ENCODE data around the gene SLC41A3.

Gene SLC41A3

DNA sequence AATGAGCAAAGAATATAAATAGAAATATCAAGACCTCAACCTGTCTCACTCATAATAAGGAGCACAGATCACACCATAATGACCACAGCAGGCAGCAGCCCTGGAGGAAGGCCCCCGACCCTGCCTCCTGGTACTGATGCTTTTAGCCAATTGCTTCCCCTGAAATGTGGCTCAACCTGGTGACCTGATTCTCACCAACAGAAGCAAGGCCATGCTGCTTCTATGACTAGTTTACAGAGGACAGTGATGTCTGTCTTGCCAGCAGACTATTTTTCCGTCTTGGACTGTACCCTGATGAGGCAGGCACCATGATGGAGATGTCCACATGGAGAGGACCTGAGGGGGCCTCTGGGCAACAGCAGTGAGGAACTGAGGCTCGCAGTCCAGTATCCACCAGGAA, 18.0 kb downstream of the SLC41A3 start:
- no peak for FAIRE-seq
- TF ChIP-seq, protein P1, sequence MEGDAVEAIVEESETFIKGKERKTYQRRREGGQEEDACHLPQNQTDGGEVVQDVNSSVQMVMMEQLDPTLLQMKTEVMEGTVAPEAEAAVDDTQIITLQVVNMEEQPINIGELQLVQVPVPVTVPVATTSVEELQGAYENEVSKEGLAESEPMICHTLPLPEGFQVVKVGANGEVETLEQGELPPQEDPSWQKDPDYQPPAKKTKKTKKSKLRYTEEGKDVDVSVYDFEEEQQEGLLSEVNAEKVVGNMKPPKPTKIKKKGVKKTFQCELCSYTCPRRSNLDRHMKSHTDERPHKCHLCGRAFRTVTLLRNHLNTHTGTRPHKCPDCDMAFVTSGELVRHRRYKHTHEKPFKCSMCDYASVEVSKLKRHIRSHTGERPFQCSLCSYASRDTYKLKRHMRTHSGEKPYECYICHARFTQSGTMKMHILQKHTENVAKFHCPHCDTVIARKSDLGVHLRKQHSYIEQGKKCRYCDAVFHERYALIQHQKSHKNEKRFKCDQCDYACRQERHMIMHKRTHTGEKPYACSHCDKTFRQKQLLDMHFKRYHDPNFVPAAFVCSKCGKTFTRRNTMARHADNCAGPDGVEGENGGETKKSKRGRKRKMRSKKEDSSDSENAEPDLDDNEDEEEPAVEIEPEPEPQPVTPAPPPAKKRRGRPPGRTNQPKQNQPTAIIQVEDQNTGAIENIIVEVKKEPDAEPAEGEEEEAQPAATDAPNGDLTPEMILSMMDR (IDR thresholded peaks at IDR 0.05; ENCODE audit: insufficient read depth, missing control alignments): no peak

DNA sequence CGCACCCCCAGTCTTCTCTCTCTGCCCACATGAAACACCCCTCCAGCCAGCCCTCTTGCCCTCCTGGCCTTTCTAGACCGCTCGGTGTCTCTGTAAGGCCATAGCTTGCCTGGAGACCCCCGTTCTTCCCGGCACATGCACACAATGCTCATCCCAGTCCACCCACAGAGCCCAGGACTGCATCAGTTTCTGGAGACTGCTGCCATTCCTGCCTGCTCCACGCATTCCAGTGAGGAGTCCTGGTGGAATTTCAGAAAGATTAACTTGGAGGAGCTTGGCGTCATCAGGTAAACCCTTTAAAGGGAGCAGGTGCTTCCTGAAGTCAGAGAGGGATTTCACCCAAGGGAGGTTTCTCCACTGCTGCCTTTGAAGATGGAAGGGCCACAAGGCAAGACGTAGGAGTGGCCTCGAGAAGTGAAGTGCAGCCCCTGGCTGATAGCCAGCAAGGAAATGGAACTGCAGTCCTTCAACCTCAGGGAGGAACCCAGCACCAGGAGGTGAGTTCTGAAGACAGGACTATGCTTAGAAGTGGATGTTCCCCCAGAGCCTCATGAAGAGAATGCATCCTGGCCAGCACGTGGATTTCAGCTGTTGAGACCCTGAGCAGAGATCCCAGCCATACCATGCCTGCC, 19.2 kb downstream of the SLC41A3 start:
- TF ChIP-seq, protein P1 (IDR thresholded peaks at IDR 0.05; ENCODE audit: insufficient read depth, missing control alignments): no peak
- no peak for FAIRE-seq
- no peak for DNase-seq (ENCODE audit: insufficient read length, low spot score)

More for the DNA sequence above, 18.0 kb downstream of the SLC41A3 start:
- no peak for DNase-seq (ENCODE audit: insufficient read length, low spot score)

DNA sequence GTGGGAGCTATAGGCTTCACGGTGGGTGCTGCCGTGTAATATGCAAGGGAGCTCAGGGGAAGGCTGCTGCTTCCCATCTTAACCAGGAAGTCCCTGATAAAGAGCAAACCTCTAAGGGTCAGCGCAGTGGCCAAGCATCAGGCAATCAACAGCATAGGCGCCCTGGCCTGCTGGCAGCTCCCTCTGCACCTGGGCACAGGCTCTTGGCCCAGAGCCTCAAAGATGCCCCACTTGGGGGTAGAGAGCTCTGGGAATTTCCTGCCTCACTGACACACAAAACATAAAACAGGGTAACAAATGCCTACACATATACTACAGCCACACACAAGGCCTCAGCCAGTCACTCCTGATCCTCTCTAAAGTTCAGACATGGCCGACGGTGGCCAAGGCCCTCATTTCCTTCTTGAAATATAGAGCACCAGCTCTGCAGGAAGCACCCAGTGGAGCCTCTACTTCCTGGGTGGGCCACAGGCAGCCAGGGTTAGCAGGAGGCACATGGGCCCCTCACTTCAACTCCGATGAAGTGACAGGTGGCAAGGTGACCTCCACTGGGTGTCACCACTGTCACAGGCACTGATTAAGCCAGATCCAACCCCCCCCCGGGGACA, 20.5 kb downstream of the SLC41A3 start:
- no peak for DNase-seq (ENCODE audit: insufficient read length, low spot score)
- TF ChIP-seq, protein P1 (IDR thresholded peaks at IDR 0.05; ENCODE audit: insufficient read depth, missing control alignments): no peak
- no peak for FAIRE-seq

GRCh38 chr3:126061301-126062032, 22.5 kb downstream of the SLC41A3 start:
- DNase-seq (ENCODE audit: insufficient read length, low spot score) (no peak), FAIRE-seq (no peak)
- TF ChIP-seq, protein P1 (IDR thresholded peaks at IDR 0.05; ENCODE audit: insufficient read depth, missing control alignments): no peak

DNA sequence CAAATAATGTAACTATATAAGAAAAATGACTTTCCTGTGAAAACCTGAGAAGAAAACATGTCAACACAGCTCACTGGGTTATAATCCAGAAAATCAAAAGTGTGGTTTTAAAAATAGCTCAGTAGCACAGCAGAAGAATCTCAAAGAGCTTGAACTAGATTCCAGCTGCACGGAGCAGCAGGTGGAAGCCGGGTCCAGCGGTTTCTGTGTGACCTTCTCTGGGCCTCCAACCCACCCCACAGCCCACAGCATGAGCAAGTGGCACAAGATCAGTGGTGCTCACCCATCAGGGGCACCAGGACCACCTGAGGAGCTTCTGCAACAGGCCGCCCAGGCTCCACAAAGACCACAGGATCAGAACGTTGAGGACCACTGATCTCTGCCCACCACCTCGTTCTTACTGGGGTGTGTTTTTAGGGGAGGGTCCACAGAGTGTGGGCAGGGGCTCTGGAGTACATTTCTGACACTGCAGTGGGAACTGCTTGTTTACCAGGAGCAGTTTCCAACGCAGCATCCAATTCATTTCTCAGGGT, 23.2 kb downstream of the SLC41A3 start:
- TF ChIP-seq, protein P1 (IDR thresholded peaks at IDR 0.05; ENCODE audit: insufficient read depth, missing control alignments): no peak
- no peak for FAIRE-seq
- DNase-seq (ENCODE audit: insufficient read length, low spot score): no peak

DNA sequence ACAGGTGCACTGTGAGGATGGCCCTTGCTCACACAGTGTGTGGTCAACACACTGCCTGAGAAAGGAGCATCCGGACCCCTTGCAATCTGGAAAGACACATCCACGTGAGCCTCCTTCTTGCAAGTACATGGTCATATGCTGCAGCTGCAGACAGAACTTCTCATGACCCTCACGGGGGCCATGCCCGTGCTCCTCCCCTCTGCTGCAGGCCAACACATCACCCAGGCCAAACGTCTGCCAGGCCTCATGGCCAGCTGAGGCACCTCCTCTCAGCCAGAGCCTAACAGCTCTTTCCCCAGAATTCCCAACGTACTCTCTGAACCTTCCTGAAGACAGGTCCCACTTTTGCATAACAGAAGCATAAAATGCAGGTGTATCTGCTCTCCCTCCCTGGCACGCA, 25.3 kb downstream of the SLC41A3 start:
- TF ChIP-seq, protein P1 (IDR thresholded peaks at IDR 0.05; ENCODE audit: insufficient read depth, missing control alignments): no peak
- DNase-seq (ENCODE audit: insufficient read length, low spot score) (no peak), FAIRE-seq (no peak)

Data from D721Med (cell line).